ENCODE data around the gene ZNF594. TPM values are rescaled to one million over a fixed set of nuclear protein-coding genes. Genes with fewer than 3 reads are reported as not detected.

Gene ZNF594
- 1.7 and 2.5 TPM in 2 replicates for polyA plus RNA-seq

DNA sequence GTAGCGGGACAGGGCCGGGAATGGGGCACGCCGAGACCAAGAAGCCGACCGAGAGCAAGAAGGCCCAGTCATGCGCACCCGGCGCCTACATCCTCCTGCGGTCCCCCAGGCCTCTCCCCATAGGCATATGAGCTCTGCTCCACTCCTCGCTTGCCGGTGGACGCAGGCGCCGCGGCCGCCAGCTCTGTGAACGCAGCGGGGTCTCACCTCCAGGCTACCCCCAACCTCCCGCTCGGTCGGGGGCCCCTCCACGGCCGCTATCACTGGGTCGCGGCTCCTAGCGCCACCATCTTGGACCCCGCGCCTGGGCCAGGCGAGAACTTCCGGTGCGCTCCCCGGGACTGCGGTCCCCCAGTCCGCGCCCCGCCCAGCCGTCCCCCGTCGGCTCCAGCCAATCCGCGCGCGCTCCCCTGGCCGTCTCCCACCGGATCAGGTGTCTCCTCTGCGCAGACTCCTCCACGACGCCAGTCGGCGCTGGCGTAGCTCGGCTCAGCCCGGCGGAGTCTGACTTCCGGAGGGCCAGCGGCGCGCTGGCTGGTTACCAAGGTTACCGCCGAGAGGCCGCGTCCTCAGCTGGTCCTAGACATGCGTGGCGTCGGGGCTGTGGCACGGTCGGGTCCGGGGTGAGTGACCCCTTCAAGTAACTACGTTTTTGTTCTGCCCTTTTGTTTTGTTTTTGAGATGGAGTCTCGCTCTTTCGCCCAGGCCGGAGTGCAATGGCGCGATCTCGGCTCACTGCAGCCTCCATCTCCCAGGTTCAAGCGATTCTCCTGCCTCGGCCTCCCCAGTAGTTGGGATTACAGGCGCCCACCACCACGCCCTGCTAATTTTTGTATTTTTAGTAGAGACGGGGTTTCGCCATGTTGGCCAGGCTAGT lies at the start of gene ZNF594:
ZNF594 (minus strand) TSS at position 328 of the 877 bp plus-strand sequence. CDS start 7,612 bp downstream, outside the sequence.

GRCh38 chr17:5234645-5235576 lies 43.2 kb upstream of the ZNF594 start, which contains the start of gene SCIMP:
Gene SCIMP (minus strand): TSS chr17:5234860. CDS start chr17:5234755, 105 bp downstream.

Other genes starting within 250 kb of the ZNF594 start
- 35.7 and 55.5 TPM in 2 replicates for gene PFN1, start 243.3 kb downstream of the ZNF594 start, polyA plus RNA-seq
- 2.1 and 2.4 TPM in 2 replicates for gene ENO3, start 240.7 kb downstream of the ZNF594 start, polyA plus RNA-seq
- 44.8 and 73.7 TPM in 2 replicates for gene SPAG7, start 224.1 kb downstream of the ZNF594 start, polyA plus RNA-seq
- 1.0 and 8.4 TPM in 2 replicates for gene CAMTA2, start 204.2 kb downstream of the ZNF594 start, polyA plus RNA-seq
- 2.1 and 2.5 TPM in 2 replicates for gene INCA1, start 194.3 kb downstream of the ZNF594 start, polyA plus RNA-seq
- gene KIF1C, start 193.9 kb downstream of the ZNF594 start, polyA plus RNA-seq: 0.38 TPM in 1 of 2 replicates, not detected in the other
- gene SLC52A1, start 156.4 kb downstream of the ZNF594 start, polyA plus RNA-seq: not detected in 2 replicates
- gene ZFP3, start 113.4 kb downstream of the ZNF594 start, polyA plus RNA-seq: 2.5 and 3.4 TPM in 2 replicates
- 1.7 TPM in 1 of 2 replicates, not detected in the other for gene ZNF232, start 80.0 kb downstream of the ZNF594 start, polyA plus RNA-seq
- 1.7 and 2.3 TPM in 2 replicates for gene USP6, start 75.8 kb downstream of the ZNF594 start, polyA plus RNA-seq
- not detected in 2 replicates for gene SCIMP, start 43.0 kb upstream of the ZNF594 start, polyA plus RNA-seq
- 40.1 and 43.7 TPM in 2 replicates for gene RABEP1, start 90.4 kb upstream of the ZNF594 start, polyA plus RNA-seq
- 12.4 and 45.8 TPM in 2 replicates for gene NUP88, start 227.8 kb upstream of the ZNF594 start, polyA plus RNA-seq
- gene RPAIN, start 228.3 kb upstream of the ZNF594 start, polyA plus RNA-seq: 103 and 104 TPM in 2 replicates
- 99.5 and 110 TPM in 2 replicates for gene C1QBP, start 247.3 kb upstream of the ZNF594 start, polyA plus RNA-seq

All from Purkinje cell (primary cell).